NCI-H345 treated with DMSO at 0.1 percent for 48 hours (cell line): ENCODE data around the gene ZNF189.

Experiments
- DNase-seq: peaks from one replicate; lab custom pipeline; 2025; ENCODE audit not compliant: unreplicated experiment; lab: John Stamatoyannopoulos, UW

The ZNF189 gene

GRCh38 chr9:101448680-101449070 lies 50.0 kb downstream of the ZNF189 start:
- no peak for DNase-seq

- DNase-seq: peak; percentile 67
Observed at GRCh38 chr9:101449071-101449721, 50.5 kb downstream of the ZNF189 start.

GRCh38 chr9:101450931-101451330 lies 52.3 kb downstream of the ZNF189 start:
- no peak for DNase-seq

- no peak for DNase-seq
Observed at GRCh38 chr9:101451498-101451897, 52.8 kb downstream of the ZNF189 start.

GRCh38 chr9:101453776-101454570 lies 55.3 kb downstream of the ZNF189 start:
- DNase-seq: no peak

- no peak for DNase-seq
Observed at GRCh38 chr9:101455656-101456240, 57.1 kb downstream of the ZNF189 start.

- DNase-seq: no peak
Observed at GRCh38 chr9:101457003-101457402, 58.4 kb downstream of the ZNF189 start.

- peak; percentile 55 for DNase-seq
Observed at GRCh38 chr9:101458963-101459631, 60.4 kb downstream of the ZNF189 start.
